ENCODE data around the gene PPARD. TPM values are rescaled to one million over a fixed set of nuclear protein-coding genes. Genes with fewer than 3 reads are reported as not detected.

PPARD gene
- total and polyA plus RNA-seq, 2 of the 13 experiments (the other 11 are each of a cell fraction or from before 2014, with no cell fraction given): 6.1 to 13.3 TPM

- H3K79me2 ChIP-seq (ENCODE audit: insufficient read depth, low read length): peaks cover 19% of the 10 kb centered on the region
- H3K9ac ChIP-seq (ENCODE audit: insufficient read depth, low read depth, low read length): no peak overlapping the region
- no peak overlapping the region for H3K4me3 ChIP-seq (replicated peaks in 1 of 3; ENCODE audit: insufficient read depth in 1 of 3, low read depth in 2 of 3, low read length in 3 of 3)
- DNase-seq (ENCODE audit: low spot score): no peak
- BruUV-seq (replicated peaks): no TSS peak
- H3K4me2 ChIP-seq (ENCODE audit: low read depth, low read length): no peak overlapping the region
- H4K20me1 ChIP-seq (ENCODE audit: insufficient read depth, low read length): no peaks in the 10 kb centered on the region
- ChIA-PET POLR2A (no interaction called here), CTCF (ENCODE audit: low intra/inter-chr PET ratio, low total read pairs) (no interaction called here)
- H3K36me3 ChIP-seq (replicated peaks in 1 of 2; ENCODE audit: control insufficient read depth in 1 of 2, insufficient read depth in 2 of 2, low read length in 2 of 2): no peaks in the 10 kb centered on the region; a peak in 2 of 5 replicates
- H2AFZ ChIP-seq (ENCODE audit: low read length): no peak overlapping the region
- in situ Hi-C loops (cut with HindIII; ENCODE audit: extremely low pct_ligation_motif_present, low pct_unique_long_range_greater_than_20kb) (no loop called here), intact Hi-C loops (cut with micrococcal nuclease; ENCODE audit: unreplicated experiment) (loop anchor here (5.0 kb wide), 1 partner anchor 36 kb away; no protein-coding TSS in a partner anchor)
- no peaks in the 10 kb centered on the region for H3K27me3 ChIP-seq (ENCODE audit: control insufficient read depth in 1 of 2, insufficient read depth in 2 of 2, low read length in 2 of 2)
- peaks cover 51% of the 10 kb centered on the region for H3K4me1 ChIP-seq (ENCODE audit: insufficient read depth, low read length)
- TF ChIP-seq ZNF205 (CRISPR knock-in tag; IDR thresholded peaks at IDR 0.05) (no peak), SATB2 (CRISPR knock-in tag; IDR thresholded peaks at IDR 0.05) (no peak), ZNF143 (CRISPR knock-in tag; IDR thresholded peaks at IDR 0.05) (no peak), HCFC1 (IDR thresholded peaks at IDR 0.05; ENCODE audit: low read depth, low read length) (no peak), ERF (CRISPR knock-in tag; IDR thresholded peaks at IDR 0.05) (no peak), IKZF4 (CRISPR knock-in tag; IDR thresholded peaks at IDR 0.05; ENCODE audit: borderline replicate concordance, low read depth, not compliant biosample characterization) (no peak), FOXK1 (CRISPR knock-in tag; IDR thresholded peaks at IDR 0.05; ENCODE audit: borderline replicate concordance, low read depth) (no peak), RBAK (CRISPR knock-in tag; IDR thresholded peaks at IDR 0.05) (no peak), PRDM4 (CRISPR knock-in tag; IDR thresholded peaks at IDR 0.05; ENCODE audit: borderline replicate concordance) (no peak), EZH2 (conservative IDR thresholded peaks at IDR 0.05; ENCODE audit: low read depth, low read length) (no peak), RXRA (CRISPR knock-in tag; IDR thresholded peaks at IDR 0.05) (no peak), PHB2 (IDR thresholded peaks at IDR 0.05; ENCODE audit: partially characterized antibody) (no peak), RNF2 (conservative IDR thresholded peaks at IDR 0.05; ENCODE audit: low read depth) (no peak), ZNF670 (CRISPR knock-in tag; IDR thresholded peaks at IDR 0.05; ENCODE audit: borderline replicate concordance) (no peak), GLMP (CRISPR knock-in tag; IDR thresholded peaks at IDR 0.05; ENCODE audit: borderline replicate concordance) (no peak), PAF1 (CRISPR knock-in tag; IDR thresholded peaks at IDR 0.05) (no peak), GPN1 (CRISPR knock-in tag; IDR thresholded peaks at IDR 0.05; ENCODE audit: borderline replicate concordance) (no peak), TBX3 (IDR thresholded peaks at IDR 0.05; ENCODE audit: borderline replicate concordance) (no peak), LBX2 (CRISPR knock-in tag; IDR thresholded peaks at IDR 0.05; ENCODE audit: borderline replicate concordance) (no peak)
- peak; percentile 26 for FAIRE-seq
- H3K27ac ChIP-seq (ENCODE audit: extremely low read length, insufficient read depth, low read length): no peak overlapping the region
- ATAC-seq: no peak
- H3K9me3 ChIP-seq (ENCODE audit: low read length): no peaks in the 10 kb centered on the region
Measured at GRCh38 chr6:35366204-35366596, 23.8 kb downstream of the PPARD start.

Data from HepG2 (cell line).